ENCODE measurements around the gene MED16.

The MED16 gene, protein sequence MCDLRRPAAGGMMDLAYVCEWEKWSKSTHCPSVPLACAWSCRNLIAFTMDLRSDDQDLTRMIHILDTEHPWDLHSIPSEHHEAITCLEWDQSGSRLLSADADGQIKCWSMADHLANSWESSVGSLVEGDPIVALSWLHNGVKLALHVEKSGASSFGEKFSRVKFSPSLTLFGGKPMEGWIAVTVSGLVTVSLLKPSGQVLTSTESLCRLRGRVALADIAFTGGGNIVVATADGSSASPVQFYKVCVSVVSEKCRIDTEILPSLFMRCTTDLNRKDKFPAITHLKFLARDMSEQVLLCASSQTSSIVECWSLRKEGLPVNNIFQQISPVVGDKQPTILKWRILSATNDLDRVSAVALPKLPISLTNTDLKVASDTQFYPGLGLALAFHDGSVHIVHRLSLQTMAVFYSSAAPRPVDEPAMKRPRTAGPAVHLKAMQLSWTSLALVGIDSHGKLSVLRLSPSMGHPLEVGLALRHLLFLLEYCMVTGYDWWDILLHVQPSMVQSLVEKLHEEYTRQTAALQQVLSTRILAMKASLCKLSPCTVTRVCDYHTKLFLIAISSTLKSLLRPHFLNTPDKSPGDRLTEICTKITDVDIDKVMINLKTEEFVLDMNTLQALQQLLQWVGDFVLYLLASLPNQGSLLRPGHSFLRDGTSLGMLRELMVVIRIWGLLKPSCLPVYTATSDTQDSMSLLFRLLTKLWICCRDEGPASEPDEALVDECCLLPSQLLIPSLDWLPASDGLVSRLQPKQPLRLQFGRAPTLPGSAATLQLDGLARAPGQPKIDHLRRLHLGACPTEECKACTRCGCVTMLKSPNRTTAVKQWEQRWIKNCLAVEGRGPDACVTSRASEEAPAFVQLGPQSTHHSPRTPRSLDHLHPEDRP

DNA sequence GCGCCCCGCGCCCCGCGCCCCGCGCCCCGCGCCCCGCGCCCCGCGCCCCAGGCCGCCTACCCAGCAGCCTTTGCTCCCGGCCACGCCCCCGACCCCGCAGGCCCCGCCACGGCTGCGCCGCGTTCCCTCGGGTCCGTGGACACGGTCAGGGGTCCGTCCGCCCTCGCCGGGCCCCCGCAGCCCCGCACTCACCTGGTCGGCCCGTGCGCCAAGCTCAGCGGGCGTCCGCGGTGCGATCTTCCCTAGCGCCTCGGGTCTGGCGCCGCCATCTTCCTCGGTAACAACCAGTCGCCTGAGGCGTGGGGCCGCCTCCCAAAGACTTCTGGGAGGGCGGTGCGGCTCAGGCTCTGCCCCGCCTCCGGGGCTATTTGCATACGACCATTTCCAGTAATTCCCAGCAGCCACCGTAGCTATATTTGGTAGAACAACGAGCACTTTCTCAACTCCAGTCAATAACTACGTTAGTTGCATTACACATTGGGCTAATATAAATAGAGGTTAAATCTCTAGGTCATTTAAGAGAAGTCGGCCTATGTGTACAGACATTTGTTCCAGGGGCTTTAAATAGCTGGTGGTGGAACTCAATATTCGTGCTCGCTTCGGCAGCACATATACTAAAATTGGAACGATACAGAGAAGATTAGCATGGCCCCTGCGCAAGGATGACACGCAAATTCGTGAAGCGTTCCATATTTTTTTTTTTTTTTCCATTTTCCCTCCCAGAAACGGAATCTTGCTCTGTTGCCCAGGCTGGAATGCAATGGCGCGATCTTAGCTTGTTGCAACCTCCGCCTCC lies at the start of gene MED16, which contains the start of gene RNU6-9:
MED16 (minus strand) TSS at position 294 of the 796 bp plus-strand sequence. CDS start 2,056 bp downstream, outside the sequence.
RNU6-9 (plus strand) TSS at position 591 of the 796 bp plus-strand sequence.
- peak within 1 kb of the TSS; percentile 94 for H3K27ac ChIP-seq
- TF ChIP-seq, protein P1, sequence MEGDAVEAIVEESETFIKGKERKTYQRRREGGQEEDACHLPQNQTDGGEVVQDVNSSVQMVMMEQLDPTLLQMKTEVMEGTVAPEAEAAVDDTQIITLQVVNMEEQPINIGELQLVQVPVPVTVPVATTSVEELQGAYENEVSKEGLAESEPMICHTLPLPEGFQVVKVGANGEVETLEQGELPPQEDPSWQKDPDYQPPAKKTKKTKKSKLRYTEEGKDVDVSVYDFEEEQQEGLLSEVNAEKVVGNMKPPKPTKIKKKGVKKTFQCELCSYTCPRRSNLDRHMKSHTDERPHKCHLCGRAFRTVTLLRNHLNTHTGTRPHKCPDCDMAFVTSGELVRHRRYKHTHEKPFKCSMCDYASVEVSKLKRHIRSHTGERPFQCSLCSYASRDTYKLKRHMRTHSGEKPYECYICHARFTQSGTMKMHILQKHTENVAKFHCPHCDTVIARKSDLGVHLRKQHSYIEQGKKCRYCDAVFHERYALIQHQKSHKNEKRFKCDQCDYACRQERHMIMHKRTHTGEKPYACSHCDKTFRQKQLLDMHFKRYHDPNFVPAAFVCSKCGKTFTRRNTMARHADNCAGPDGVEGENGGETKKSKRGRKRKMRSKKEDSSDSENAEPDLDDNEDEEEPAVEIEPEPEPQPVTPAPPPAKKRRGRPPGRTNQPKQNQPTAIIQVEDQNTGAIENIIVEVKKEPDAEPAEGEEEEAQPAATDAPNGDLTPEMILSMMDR (conservative IDR thresholded peaks at IDR 0.05), result no peak

DNA sequence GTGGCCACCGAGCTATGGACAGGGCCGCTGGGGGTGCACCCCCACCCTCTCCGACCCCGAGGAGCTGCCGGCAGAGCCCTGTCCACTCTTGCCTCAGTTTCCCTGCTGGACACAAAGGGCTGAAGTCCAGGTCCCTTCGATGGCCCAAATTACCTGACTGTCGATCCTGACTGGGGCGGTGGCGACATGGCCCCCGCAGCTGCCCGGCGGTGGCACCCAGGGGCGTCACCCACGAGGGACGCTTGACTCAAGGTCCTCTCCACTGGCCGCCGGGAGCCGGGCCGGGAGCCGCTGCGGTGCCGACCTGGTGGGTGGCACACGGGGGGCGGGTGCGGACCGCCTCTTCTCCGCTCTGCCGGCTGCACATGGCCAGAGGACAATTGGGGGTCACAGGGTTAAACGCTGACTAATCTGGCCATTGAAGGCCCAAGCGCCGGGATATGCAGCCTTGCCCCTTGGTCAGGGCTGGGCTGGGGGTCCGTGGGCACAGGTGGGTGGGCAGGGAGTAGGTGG lies 49.2 kb upstream of the MED16 start:
- TF ChIP-seq, protein P1 (conservative IDR thresholded peaks at IDR 0.05), result no peak
- peak overlapping the region; percentile 92 for H3K27ac ChIP-seq

DNA sequence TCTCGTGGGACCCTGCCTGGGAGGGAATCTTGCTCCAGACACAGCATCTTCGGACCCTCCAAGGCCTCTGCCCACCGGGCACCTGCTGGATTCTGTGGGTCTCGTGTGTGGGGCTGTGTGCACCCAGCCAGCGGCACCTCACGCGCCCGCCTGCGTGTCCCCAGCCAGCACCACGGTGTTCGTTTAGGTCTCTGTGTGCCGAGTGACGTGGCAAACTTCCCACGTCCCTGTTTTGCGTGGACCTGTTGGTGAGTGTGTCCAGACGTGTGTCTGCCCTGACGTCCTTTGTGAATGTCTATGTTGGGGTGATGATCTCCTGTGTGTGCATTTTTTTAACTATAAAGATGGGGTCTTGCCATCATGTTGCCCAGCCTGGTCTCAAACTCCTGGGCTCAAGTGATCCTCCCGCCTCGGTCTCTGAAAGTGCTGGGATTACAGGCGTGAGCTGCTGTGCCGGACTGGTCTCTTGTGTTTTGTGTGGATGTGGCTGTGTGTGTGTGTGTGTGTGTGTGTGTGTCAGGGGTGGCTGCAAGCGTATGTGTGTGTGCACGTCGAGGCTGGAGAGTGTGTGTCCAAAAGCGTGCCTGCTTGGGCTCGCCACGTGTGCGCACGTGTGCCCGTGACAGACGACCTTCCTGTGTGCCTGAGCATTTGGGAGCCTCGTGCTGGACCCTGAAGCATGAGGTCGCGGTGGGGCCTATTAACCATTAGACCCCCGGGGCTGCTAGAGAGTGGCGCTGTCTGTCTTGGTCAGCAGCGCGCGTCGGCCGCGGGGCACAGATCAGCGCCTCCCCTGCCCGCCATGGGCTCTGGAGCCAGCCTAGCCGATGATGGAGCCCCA lies 48.5 kb upstream of the MED16 start:
- TF ChIP-seq, protein P1 (conservative IDR thresholded peaks at IDR 0.05), result no peak
- peak overlapping the region; percentile 92 for H3K27ac ChIP-seq

DNA sequence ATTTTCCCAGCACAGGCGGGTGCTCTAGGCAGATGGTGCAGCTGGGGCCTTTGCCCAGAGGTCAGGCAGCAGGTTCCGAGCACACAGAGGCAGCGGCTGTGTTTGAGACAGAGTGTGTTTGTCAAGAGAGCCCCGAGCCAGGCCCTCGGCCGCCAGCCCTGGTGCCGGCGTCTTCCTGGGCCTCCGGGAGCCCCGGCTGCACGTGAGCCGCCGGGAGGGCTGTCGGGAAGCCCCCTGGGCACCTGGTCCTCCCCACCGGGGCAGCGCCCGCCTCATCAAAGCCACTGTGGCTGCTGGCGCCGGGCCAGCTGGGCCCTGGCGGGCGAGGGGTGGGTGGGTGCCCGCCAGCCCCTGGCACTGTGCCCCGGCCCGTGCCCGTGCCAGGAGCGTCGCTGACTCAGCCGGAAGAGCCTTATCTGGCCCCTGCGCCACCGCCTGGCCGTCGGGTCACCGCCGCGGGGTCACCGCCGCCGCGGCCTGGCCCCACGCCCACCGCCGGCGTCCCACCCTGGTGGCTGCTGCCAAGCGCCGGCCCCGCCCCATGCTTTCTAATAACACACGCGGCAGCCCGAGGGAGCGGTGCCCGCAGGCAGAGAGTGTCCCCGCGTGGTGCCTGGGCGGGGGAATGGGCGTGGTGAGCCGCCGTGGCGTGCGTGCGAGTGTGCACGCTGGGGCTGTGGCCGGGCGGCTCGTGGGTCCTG lies 47.8 kb upstream of the MED16 start:
- peak overlapping the region; percentile 92 for H3K27ac ChIP-seq
- TF ChIP-seq, protein P1 (conservative IDR thresholded peaks at IDR 0.05), result peak; percentile 22; the same call in 1 of the 2 replicates

DNA sequence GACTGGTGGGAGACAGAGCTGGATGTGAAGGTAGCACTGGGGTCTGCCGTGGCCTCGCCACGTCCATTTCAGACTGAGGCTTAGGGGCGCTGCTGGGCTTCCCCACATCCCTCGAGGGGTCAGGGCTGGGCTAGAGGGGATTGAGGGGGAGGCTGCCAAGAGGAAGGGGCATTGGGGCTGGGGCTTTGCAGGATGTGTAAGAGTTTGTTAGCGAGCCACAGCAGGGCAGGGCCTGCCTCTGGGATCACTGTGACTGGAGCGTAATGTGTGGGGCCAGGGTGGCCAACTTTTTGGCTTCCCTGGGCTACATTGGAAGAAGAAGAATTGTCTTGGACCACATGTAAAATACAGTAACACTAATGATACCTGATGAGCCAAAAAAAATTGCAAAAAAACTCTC lies 46.9 kb upstream of the MED16 start:
- H3K27ac ChIP-seq, result peak overlapping the region; percentile 92
- TF ChIP-seq, protein P1 (conservative IDR thresholded peaks at IDR 0.05), result no peak

DNA sequence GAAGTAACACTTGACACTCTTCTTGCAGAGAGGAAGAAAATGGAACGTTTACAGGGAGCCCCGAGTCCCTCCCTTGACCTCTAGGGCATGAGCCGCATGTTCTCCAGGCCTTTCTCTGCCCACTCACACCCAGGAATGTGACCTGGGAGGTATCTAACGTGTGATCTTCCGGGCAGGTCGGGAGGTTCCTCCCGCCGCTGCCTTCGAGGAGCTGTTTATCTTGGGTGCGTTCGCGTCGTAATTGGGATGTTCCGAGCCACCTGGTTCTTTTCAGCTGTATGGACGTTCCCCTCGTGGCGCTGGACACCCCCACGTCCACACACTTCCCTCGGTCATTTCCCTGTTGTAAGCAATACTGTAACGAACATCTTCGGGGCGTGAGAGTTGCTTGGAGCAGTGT lies 46.5 kb upstream of the MED16 start:
- TF ChIP-seq, protein P1 (conservative IDR thresholded peaks at IDR 0.05), result no peak
- peak overlapping the region; percentile 92 for H3K27ac ChIP-seq

Measured in VCaP (cell line).